Parathyroid adenoma (tissue), 2 donors: ENCODE results near the gene SPATA45.
"Not testable (repeated sequence)": the region's sequence is repeated elsewhere in the genome, so short reads cannot be mapped to it uniquely, and the experiment has no call there.

ENCODE experiments used
- H2AFZ ChIP-seq: fragments of 300-600 bp; sonication (generic); one replicate; pipeline ENCODE4 v1.7.0; 2017; ENCODE audit warnings: antibody characterized with exemption, mild to moderate bottlenecking
- H3K27ac ChIP-seq: fragments of 300-600 bp; sonication (generic); one replicate; pipeline ENCODE4 v1.7.0; 2017
- H3K27me3 ChIP-seq: fragments of 300-600 bp; sonication (generic); one replicate; pipeline ENCODE4 v1.7.0; 2017; ENCODE audit warnings: low read length; ENCODE audit not compliant: control insufficient read depth, insufficient read depth
- H3K36me3 ChIP-seq: fragments of 300-600 bp; sonication (generic); one replicate; pipeline ENCODE4 v1.7.0; 2017; ENCODE audit warnings: low read length; ENCODE audit not compliant: control insufficient read depth, insufficient read depth
- H3K4me1 ChIP-seq: fragments of 300-600 bp; sonication (generic); one replicate; pipeline ENCODE4 v1.7.0; 2017; ENCODE audit warnings: control low read depth
- H3K4me2 ChIP-seq: fragments of 300-600 bp; sonication (generic); one replicate; pipeline ENCODE4 v1.7.0; 2017; ENCODE audit warnings: low read length
- H3K4me3 ChIP-seq: fragments of 300-600 bp; sonication (generic); one replicate; pipeline ENCODE4 v1.7.0; 2017; ENCODE audit warnings: low read depth, low read length
- H3K79me2 ChIP-seq: fragments of 300-600 bp; sonication (generic); one replicate; pipeline ENCODE4 v1.7.0; 2017; ENCODE audit warnings: control low read depth
- H3K9ac ChIP-seq: fragments of 300-600 bp; sonication (generic); one replicate; pipeline ENCODE4 v1.7.0; 2017; ENCODE audit warnings: mild to moderate bottlenecking
- H3K9me3 ChIP-seq: fragments of 300-600 bp; sonication (generic); one replicate; pipeline ENCODE4 v1.7.0; 2017; ENCODE audit warnings: low read length; ENCODE audit not compliant: control insufficient read depth
- TF ChIP-seq, protein P1 (sequence below): fragments of 300-600 bp; sonication (generic); IDR thresholded peaks from one replicate; pipeline ENCODE4 v1.7.0; 2017; ENCODE audit warnings: antibody characterized with exemption, mild to moderate bottlenecking
- donor health status: primary hyperparathyroidism.

Gene SPATA45

DNA sequence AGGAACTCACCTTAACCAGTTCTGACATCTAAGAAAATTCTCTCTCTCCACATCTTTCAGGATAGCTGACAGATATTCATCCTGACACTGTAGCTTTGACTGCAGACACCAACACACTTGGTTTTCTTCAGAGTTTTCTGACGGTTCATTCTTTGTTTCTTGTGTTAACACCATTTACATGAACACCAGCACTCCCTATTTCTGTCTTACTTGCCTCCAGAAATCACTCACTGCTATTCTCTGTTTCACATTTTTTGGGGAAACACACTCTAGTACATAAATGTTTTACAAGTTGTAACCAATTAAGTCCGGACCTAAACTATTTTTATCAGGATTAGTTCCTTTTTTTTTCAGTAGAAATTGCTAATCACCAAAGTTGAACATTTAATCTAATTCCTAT is 26.1 kb upstream of the SPATA45 start:
- TF ChIP-seq, protein P1, sequence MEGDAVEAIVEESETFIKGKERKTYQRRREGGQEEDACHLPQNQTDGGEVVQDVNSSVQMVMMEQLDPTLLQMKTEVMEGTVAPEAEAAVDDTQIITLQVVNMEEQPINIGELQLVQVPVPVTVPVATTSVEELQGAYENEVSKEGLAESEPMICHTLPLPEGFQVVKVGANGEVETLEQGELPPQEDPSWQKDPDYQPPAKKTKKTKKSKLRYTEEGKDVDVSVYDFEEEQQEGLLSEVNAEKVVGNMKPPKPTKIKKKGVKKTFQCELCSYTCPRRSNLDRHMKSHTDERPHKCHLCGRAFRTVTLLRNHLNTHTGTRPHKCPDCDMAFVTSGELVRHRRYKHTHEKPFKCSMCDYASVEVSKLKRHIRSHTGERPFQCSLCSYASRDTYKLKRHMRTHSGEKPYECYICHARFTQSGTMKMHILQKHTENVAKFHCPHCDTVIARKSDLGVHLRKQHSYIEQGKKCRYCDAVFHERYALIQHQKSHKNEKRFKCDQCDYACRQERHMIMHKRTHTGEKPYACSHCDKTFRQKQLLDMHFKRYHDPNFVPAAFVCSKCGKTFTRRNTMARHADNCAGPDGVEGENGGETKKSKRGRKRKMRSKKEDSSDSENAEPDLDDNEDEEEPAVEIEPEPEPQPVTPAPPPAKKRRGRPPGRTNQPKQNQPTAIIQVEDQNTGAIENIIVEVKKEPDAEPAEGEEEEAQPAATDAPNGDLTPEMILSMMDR: no peak
- H3K4me2 ChIP-seq: no peak overlapping the region

DNA sequence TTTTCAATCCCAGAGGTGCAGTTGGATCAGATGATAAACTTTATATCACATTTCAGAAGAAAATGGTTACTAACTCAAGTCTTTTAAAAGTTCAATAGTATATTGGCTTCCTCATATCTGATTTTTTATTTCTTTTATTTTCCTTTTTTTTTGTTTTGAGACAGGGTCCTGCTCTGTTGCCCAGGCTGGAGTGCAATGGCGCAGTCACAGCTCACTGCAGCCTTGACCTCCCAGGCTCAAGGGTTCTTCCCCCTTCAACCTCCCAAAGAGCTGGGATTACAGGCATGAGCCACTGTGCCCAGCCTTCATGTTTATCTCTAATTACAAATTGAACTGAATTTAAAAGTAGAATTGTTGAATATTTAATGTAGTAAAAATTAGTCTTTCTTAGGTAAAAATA is 24.5 kb upstream of the SPATA45 start:
- Histone ChIP-seq H3K9me3 (no peaks in the 10 kb centered on the region), H3K36me3 (no peaks in the 10 kb centered on the region), H3K4me3 (no peak overlapping the region), H3K4me1 (no peaks in the 10 kb centered on the region), H3K4me2 (no peak overlapping the region), H3K9ac (no peak overlapping the region), H3K27me3 (no peaks in the 10 kb centered on the region), H3K27ac (no peak overlapping the region), H2AFZ (no peak overlapping the region), H3K79me2 (no peaks in the 10 kb centered on the region)
- TF ChIP-seq, protein P1: no peak

More for the DNA sequence above, 26.1 kb upstream of the SPATA45 start:
- Histone ChIP-seq H3K9ac (no peak overlapping the region), H3K4me3 (no peak overlapping the region), H3K4me1 (no peaks in the 10 kb centered on the region), H3K27ac (no peak overlapping the region), H2AFZ (no peak overlapping the region), H3K36me3 (no peaks in the 10 kb centered on the region), H3K79me2 (no peaks in the 10 kb centered on the region), H3K9me3 (no peaks in the 10 kb centered on the region), H3K27me3 (no peaks in the 10 kb centered on the region)

DNA sequence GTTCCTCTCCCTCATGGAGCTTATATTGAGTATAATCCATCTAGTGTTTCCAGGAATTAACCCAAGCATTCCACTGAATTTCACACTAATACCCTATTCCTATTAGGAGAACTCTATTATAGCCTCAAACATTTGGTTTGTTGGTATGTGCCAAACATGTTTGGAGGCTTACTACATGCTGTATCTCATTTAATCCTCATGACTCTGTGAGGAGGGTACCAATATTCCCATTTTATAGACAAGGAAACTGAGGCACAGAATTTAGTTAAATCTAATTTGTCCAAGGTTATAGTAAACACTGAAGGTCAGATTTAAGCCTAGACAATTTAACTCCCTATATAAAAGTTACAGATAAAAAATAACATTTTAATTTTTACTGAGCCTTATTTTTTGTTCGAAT is 19.7 kb upstream of the SPATA45 start:
- no peak overlapping the region for H3K27ac ChIP-seq
- H3K79me2 ChIP-seq: no peaks in the 10 kb centered on the region
- no peak overlapping the region for H2AFZ ChIP-seq
- no peaks in the 10 kb centered on the region for H3K27me3 ChIP-seq
- no peaks in the 10 kb centered on the region for H3K9me3 ChIP-seq
- no peak overlapping the region for H3K4me2 ChIP-seq
- no peaks in the 10 kb centered on the region for H3K4me1 ChIP-seq
- no peak overlapping the region for H3K9ac ChIP-seq
- no peaks in the 10 kb centered on the region for H3K36me3 ChIP-seq
- H3K4me3 ChIP-seq: no peak overlapping the region
- TF ChIP-seq, protein P1: no peak

DNA sequence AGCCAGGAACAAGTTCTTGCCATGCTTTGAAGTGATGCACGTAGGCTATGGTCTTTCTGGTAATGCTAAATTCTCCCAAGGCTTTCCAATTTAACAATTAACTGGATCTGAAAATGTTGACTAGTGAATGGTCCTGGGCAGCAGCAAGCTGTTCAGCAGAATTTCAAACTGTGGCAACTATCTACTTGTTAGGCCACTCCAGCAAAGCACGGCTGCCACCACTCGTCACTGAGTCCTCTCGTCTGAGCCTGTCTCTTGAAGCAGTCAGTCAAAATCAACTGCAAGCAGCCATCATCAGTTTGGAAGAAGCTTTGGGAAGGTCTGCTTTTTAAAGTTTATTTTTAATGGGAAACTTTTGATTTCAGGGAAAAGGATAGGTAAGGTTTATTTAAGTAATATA is 16.8 kb upstream of the SPATA45 start:
- Histone ChIP-seq H3K79me2 (no peaks in the 10 kb centered on the region), H3K4me2 (no peak overlapping the region), H3K27ac (no peak overlapping the region), H3K27me3 (no peaks in the 10 kb centered on the region), H3K4me1 (no peaks in the 10 kb centered on the region), H2AFZ (no peak overlapping the region), H3K36me3 (no peaks in the 10 kb centered on the region), H3K9me3 (no peaks in the 10 kb centered on the region), H3K9ac (no peak overlapping the region), H3K4me3 (no peak overlapping the region)
- TF ChIP-seq, protein P1: no peak

DNA sequence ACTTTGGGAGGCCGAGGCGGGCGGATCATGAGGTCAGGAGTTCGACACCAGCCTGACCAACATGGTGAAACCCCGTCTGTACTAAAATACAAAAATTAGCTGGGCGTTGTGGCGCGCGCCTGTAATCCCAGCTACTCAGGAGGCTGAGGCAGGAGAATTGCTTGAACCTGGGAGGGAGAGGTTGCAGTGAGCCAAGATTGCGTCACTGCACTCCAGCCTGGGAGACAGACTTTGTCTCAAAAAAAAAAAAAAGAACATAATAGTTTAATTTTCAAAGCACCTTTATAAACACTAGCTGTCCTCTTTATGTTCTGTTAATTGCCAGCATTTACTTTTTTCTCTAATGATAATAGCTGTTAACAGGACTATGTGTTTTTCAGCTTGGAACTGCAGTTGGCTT is 15.9 kb upstream of the SPATA45 start:
- not testable (repeated sequence) for H3K9me3 ChIP-seq, H3K36me3 ChIP-seq, H3K9ac ChIP-seq, H3K4me1 ChIP-seq, H3K27me3 ChIP-seq, H2AFZ ChIP-seq, H3K4me3 ChIP-seq, H3K79me2 ChIP-seq, H3K27ac ChIP-seq, H3K4me2 ChIP-seq
